ENCODE measurements around the gene IER3. TPM values are rescaled to one million over a fixed set of nuclear protein-coding genes. Genes with fewer than 3 reads are reported as not detected.

IER3 gene
- total and polyA plus RNA-seq, 2 experiments from 2014 or later: 19.9 to 21.2 TPM

DNA sequence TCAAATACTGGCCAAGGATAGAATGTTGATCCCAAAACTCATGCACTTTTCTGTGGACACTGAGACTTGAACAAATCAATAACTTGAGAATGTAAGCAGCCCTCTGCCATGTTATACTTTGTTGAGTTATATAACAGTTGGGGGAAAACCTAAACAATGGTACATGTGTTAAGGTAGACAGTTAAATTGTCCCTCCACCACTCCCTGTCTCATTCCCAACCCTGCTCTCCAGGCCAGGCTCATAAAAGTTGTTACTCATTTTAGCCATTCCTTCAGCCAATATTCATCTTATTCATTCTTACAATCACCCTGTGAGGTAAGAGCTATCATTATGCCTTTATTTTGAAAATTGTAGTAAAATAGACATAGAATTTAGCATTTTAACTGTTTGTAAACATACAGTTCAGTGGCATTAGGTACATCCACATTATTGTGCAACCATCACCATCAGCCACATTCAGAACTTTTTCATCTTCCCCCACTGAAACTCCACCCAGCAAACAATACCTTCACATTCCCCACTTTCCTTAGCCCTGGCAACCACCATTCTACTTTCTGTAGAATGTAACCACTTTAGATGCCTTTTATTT is 38.2 kb upstream of the IER3 start:
- Mint-ChIP-seq H3K4me3 (no peak overlapping the region), H3K27ac (no peak overlapping the region), H3K36me3 (ENCODE audit: low read depth) (peaks cover 16% of the 10 kb centered on the region), H3K4me1 (peaks cover 16% of the 10 kb centered on the region), H3K9me3 (peaks cover 19% of the 10 kb centered on the region), H3K27me3 (ENCODE audit: insufficient read depth, low read depth, poor library complexity) (peaks cover 13% of the 10 kb centered on the region)
- H3K36me3 ChIP-seq (ENCODE audit: insufficient read depth): no peaks in the 10 kb centered on the region
- H3K4me1 ChIP-seq (ENCODE audit: insufficient read depth): peaks cover 6% of the 10 kb centered on the region; the same call in 1 of the 2 replicates
- no peak for TF ChIP-seq POLR2AphosphoS5 (IDR thresholded peaks at IDR 0.05; ENCODE audit: low read depth)
- TF ChIP-seq CREB1 (CRISPR knock-in tag; IDR thresholded peaks at IDR 0.05; ENCODE audit: low read depth): no peak
- TF ChIP-seq, protein P1, sequence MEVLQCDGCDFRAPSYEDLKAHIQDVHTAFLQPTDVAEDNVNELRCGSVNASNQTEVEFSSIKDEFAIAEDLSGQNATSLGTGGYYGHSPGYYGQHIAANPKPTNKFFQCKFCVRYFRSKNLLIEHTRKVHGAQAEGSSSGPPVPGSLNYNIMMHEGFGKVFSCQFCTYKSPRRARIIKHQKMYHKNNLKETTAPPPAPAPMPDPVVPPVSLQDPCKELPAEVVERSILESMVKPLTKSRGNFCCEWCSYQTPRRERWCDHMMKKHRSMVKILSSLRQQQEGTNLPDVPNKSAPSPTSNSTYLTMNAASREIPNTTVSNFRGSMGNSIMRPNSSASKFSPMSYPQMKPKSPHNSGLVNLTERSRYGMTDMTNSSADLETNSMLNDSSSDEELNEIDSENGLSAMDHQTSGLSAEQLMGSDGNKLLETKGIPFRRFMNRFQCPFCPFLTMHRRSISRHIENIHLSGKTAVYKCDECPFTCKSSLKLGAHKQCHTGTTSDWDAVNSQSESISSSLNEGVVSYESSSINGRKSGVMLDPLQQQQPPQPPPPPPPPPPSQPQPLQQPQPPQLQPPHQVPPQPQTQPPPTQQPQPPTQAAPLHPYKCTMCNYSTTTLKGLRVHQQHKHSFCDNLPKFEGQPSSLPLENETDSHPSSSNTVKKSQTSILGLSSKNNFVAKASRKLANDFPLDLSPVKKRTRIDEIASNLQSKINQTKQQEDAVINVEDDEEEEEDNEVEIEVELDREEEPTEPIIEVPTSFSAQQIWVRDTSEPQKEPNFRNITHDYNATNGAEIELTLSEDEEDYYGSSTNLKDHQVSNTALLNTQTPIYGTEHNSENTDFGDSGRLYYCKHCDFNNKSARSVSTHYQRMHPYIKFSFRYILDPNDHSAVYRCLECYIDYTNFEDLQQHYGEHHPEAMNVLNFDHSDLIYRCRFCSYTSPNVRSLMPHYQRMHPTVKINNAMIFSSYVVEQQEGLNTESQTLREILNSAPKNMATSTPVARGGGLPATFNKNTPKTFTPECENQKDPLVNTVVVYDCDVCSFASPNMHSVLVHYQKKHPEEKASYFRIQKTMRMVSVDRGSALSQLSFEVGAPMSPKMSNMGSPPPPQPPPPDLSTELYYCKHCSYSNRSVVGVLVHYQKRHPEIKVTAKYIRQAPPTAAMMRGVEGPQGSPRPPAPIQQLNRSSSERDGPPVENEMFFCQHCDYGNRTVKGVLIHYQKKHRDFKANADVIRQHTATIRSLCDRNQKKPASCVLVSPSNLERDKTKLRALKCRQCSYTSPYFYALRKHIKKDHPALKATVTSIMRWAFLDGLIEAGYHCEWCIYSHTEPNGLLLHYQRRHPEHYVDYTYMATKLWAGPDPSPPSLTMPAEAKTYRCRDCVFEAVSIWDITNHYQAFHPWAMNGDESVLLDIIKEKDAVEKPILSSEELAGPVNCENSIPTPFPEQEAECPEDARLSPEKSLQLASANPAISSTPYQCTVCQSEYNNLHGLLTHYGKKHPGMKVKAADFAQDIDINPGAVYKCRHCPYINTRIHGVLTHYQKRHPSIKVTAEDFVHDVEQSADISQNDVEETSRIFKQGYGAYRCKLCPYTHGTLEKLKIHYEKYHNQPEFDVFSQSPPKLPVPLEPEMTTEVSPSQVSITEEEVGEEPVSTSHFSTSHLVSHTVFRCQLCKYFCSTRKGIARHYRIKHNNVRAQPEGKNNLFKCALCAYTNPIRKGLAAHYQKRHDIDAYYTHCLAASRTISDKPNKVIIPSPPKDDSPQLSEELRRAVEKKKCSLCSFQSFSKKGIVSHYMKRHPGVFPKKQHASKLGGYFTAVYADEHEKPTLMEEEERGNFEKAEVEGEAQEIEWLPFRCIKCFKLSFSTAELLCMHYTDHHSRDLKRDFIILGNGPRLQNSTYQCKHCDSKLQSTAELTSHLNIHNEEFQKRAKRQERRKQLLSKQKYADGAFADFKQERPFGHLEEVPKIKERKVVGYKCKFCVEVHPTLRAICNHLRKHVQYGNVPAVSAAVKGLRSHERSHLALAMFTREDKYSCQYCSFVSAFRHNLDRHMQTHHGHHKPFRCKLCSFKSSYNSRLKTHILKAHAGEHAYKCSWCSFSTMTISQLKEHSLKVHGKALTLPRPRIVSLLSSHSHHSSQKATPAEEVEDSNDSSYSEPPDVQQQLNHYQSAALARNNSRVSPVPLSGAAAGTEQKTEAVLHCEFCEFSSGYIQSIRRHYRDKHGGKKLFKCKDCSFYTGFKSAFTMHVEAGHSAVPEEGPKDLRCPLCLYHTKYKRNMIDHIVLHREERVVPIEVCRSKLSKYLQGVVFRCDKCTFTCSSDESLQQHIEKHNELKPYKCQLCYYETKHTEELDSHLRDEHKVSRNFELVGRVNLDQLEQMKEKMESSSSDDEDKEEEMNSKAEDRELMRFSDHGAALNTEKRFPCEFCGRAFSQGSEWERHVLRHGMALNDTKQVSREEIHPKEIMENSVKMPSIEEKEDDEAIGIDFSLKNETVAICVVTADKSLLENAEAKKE (CRISPR knock-in tag; IDR thresholded peaks at IDR 0.05): no peak
- no peak for TF ChIP-seq EZH2phosphoT487 (IDR thresholded peaks at IDR 0.05; ENCODE audit: unreplicated experiment)
- no peak for TF ChIP-seq STAT1 (IDR thresholded peaks at IDR 0.05; ENCODE audit: unreplicated experiment)
- TF ChIP-seq, protein P2, sequence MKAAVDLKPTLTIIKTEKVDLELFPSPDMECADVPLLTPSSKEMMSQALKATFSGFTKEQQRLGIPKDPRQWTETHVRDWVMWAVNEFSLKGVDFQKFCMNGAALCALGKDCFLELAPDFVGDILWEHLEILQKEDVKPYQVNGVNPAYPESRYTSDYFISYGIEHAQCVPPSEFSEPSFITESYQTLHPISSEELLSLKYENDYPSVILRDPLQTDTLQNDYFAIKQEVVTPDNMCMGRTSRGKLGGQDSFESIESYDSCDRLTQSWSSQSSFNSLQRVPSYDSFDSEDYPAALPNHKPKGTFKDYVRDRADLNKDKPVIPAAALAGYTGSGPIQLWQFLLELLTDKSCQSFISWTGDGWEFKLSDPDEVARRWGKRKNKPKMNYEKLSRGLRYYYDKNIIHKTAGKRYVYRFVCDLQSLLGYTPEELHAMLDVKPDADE (IDR thresholded peaks at IDR 0.05): no peak
- TF ChIP-seq ZNF114 (CRISPR knock-in tag; IDR thresholded peaks at IDR 0.05): no peak
- no peak for TF ChIP-seq JUNB (IDR thresholded peaks at IDR 0.05; ENCODE audit: unreplicated experiment)
- no peak for TF ChIP-seq NANOG (IDR thresholded peaks at IDR 0.05; ENCODE audit: borderline replicate concordance)
- H3K4me2 ChIP-seq: no peak overlapping the region
- no peak overlapping the region for H3K4me3 ChIP-seq
- H4K20me1 ChIP-seq (replicated peaks; ENCODE audit: insufficient read depth): no peaks in the 10 kb centered on the region
- H3K79me2 ChIP-seq (replicated peaks; ENCODE audit: insufficient read depth): no peaks in the 10 kb centered on the region
- H3F3A ChIP-seq (replicated peaks; ENCODE audit: low read depth): 0 out of 2 replicates have a peak, but pooled peaks cover 3% of the 10 kb centered on the region
- DNase-seq (ENCODE audit: low spot score) (no peak), ATAC-seq (no peak)
- no peaks in the 10 kb centered on the region for H3K27me3 ChIP-seq (ENCODE audit: insufficient read depth)
- peak overlapping the region; percentile 81 for H2AFZ ChIP-seq
- H3K9me2 ChIP-seq (ENCODE audit: insufficient read depth): no peaks in the 10 kb centered on the region
- H3K27ac ChIP-seq (ENCODE audit: low read depth): peak overlapping the region; percentile 39; the same call in 1 of the 2 replicates
